Measurements from ENCODE around the gene MYL4. TPM values are rescaled to one million over a fixed set of nuclear protein-coding genes. Genes with fewer than 3 reads are reported as not detected.
"Not testable (repeated sequence)": the region's sequence is repeated elsewhere in the genome, so short reads cannot be mapped to it uniquely, and the experiment has no call there.

MYL4 gene
- total RNA-seq, 1 experiment from 2014 or later = not detected

- BruUV-seq (replicated peaks) = no TSS peak
- CTCF ChIA-PET = no interaction called here
Observed at GRCh38 chr17:47172696-47173565, 36.2 kb upstream of the MYL4 start.

DNA sequence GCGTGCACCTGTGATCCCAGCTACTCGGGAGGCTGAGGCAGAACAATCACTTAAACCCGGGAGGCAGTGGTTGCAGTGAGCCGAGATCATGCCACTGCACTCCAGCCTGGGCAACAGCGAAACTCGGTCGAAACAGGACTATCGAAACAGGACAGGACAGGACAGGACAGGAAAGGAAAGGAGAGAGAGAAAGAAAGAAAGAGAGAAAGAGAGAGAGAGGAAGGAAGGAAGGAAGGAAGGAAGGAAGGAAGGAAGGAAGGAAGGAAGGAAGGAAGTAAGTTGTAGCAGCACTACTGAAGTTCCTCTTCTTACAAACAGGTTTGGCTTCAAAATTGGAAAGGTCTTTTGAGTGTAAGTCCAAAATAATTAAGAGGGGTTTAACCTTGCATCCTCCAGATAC, 34.3 kb upstream of the MYL4 start:
- H3K4me1 ChIP-seq (ENCODE audit: insufficient read depth, low read length, poor library complexity, severe bottlenecking); intact Hi-C loops (cut with micrococcal nuclease; ENCODE audit: unreplicated experiment); BruUV-seq (replicated peaks); H3K27ac ChIP-seq (ENCODE audit: low read depth, low read length, poor library complexity, severe bottlenecking); DNase-seq (ENCODE audit: low spot score); H3K4me3 ChIP-seq (ENCODE audit: low read depth, low read length, poor library complexity, severe bottlenecking); H3K36me3 ChIP-seq (ENCODE audit: insufficient read depth, low read length, poor library complexity, severe bottlenecking); H3K27me3 ChIP-seq (replicated peaks; ENCODE audit: insufficient read depth, low read depth, low read length, poor library complexity); CTCF ChIA-PET; POLR2A ChIA-PET (ENCODE audit: low non-redundant PET); H3K9me3 ChIP-seq (ENCODE audit: low read depth, low read length, poor library complexity, severe bottlenecking): not testable (repeated sequence)

More at GRCh38 chr17:47172696-47173565, 36.2 kb upstream of the MYL4 start:
- TF ChIP-seq EZH2 (IDR thresholded peaks at IDR 0.05; ENCODE audit: borderline replicate concordance, low read depth, low read length, poor library complexity, severe bottlenecking) (no peak), CTCF (conservative IDR thresholded peaks at IDR 0.05; ENCODE audit: low read depth, low read length) (no peak)
- Histone ChIP-seq H3K27me3 (replicated peaks; ENCODE audit: insufficient read depth, low read depth, low read length, poor library complexity) (no peaks in the 10 kb centered on the region), H3K27ac (ENCODE audit: low read depth, low read length, poor library complexity, severe bottlenecking) (no peak overlapping the region), H3K9me3 (ENCODE audit: low read depth, low read length, poor library complexity, severe bottlenecking) (no peaks in the 10 kb centered on the region), H3K4me3 (ENCODE audit: low read depth, low read length, poor library complexity, severe bottlenecking) (no peak overlapping the region), H3K36me3 (ENCODE audit: insufficient read depth, low read length, poor library complexity, severe bottlenecking) (peaks cover 14% of the 10 kb centered on the region), H3K4me1 (ENCODE audit: insufficient read depth, low read length, poor library complexity, severe bottlenecking) (no peaks in the 10 kb centered on the region)
- intact Hi-C loops (cut with micrococcal nuclease; ENCODE audit: unreplicated experiment) = no loop called here
- POLR2A ChIA-PET (ENCODE audit: low non-redundant PET) = no interaction called here
- no peak for DNase-seq (ENCODE audit: low spot score)

DNA sequence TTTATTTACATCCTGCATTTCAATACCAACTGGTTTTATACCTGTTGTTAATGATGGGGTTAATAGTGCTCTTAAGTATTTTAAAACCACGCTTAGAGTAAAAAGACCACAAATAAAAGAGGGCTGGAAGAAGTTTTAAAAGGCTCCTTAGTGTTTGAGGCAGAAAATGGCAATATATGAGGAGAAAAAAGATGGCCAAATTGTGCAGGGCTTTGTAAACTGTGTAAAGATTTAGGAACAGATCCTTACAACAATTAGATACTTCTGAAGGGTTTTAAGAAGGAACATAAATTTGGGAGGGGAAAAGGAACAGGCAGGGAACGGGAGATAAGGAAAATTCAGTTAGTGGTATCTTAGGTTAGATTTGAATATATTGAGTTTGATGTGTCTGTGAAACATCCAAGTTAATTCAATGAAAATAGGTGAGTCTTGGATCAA, 32.7 kb upstream of the MYL4 start:
- no peaks in the 10 kb centered on the region for H3K9me3 ChIP-seq (ENCODE audit: low read depth, low read length, poor library complexity, severe bottlenecking)
- CTCF ChIA-PET = no interaction called here
- TF ChIP-seq EZH2 (IDR thresholded peaks at IDR 0.05; ENCODE audit: borderline replicate concordance, low read depth, low read length, poor library complexity, severe bottlenecking) (no peak), CTCF (conservative IDR thresholded peaks at IDR 0.05; ENCODE audit: low read depth, low read length) (no peak)
- H3K4me3 ChIP-seq (ENCODE audit: low read depth, low read length, poor library complexity, severe bottlenecking) = no peak overlapping the region
- no peak overlapping the region for H3K27ac ChIP-seq (ENCODE audit: low read depth, low read length, poor library complexity, severe bottlenecking)
- no peak for DNase-seq (ENCODE audit: low spot score)
- no TSS peak for BruUV-seq (replicated peaks)
- no peaks in the 10 kb centered on the region for H3K27me3 ChIP-seq (replicated peaks; ENCODE audit: insufficient read depth, low read depth, low read length, poor library complexity)
- H3K4me1 ChIP-seq (ENCODE audit: insufficient read depth, low read length, poor library complexity, severe bottlenecking) = no peaks in the 10 kb centered on the region
- POLR2A ChIA-PET (ENCODE audit: low non-redundant PET) = no interaction called here
- peaks cover 6% of the 10 kb centered on the region for H3K36me3 ChIP-seq (ENCODE audit: insufficient read depth, low read length, poor library complexity, severe bottlenecking)
- intact Hi-C loops (cut with micrococcal nuclease; ENCODE audit: unreplicated experiment) = no loop called here

DNA sequence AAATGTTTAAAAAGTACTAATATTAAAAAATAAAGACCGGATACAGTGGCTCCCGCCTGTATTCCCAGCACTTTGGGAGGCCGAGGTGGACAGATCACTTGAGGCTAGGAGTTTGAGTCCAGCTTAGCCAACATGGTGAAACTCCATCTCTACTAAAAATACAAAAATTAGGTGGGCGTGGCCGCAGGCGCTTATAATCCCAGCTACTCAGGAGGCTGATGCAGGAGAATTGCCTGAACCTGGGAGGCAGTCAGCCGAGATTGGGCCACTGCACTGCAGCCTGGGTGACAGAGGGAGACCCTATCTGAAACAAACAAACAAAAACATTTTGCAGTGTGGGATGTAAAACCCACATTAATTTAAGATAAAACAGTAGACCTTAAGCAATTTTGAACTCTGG, 31.9 kb upstream of the MYL4 start:
- TF ChIP-seq CTCF (conservative IDR thresholded peaks at IDR 0.05; ENCODE audit: low read depth, low read length) (no peak), EZH2 (IDR thresholded peaks at IDR 0.05; ENCODE audit: borderline replicate concordance, low read depth, low read length, poor library complexity, severe bottlenecking) (no peak)
- Histone ChIP-seq H3K4me1 (ENCODE audit: insufficient read depth, low read length, poor library complexity, severe bottlenecking) (no peaks in the 10 kb centered on the region), H3K9me3 (ENCODE audit: low read depth, low read length, poor library complexity, severe bottlenecking) (no peaks in the 10 kb centered on the region), H3K27ac (ENCODE audit: low read depth, low read length, poor library complexity, severe bottlenecking) (no peak overlapping the region), H3K4me3 (ENCODE audit: low read depth, low read length, poor library complexity, severe bottlenecking) (no peak overlapping the region), H3K27me3 (replicated peaks; ENCODE audit: insufficient read depth, low read depth, low read length, poor library complexity) (no peaks in the 10 kb centered on the region), H3K36me3 (ENCODE audit: insufficient read depth, low read length, poor library complexity, severe bottlenecking) (peaks cover 6% of the 10 kb centered on the region)
- intact Hi-C loops (cut with micrococcal nuclease; ENCODE audit: unreplicated experiment) = no loop called here
- BruUV-seq (replicated peaks) = no TSS peak
- ChIA-PET CTCF (no interaction called here), POLR2A (ENCODE audit: low non-redundant PET) (no interaction called here)
- DNase-seq (ENCODE audit: low spot score) = no peak

All from A673 (cell line).